CD4-positive, alpha-beta memory T cell (primary cell): ENCODE measurements around the gene C12orf43. TPM values are rescaled to one million over a fixed set of nuclear protein-coding genes. Genes with fewer than 3 reads are reported as not detected.

Experiments used
- CTCF ChIA-PET: fragments of 350-600 bp; sonication (Branson Sonifier 250); formaldehyde crosslinking; loops from one replicate; lab custom pipeline; 2021; ENCODE audit warnings: inconsistent platforms; ENCODE audit not compliant: partially characterized antibody; lab: Charles Lee
- POLR2A ChIA-PET: fragments of 350-600 bp; sonication (Branson Sonifier 250); formaldehyde crosslinking; loops from one replicate; lab custom pipeline; 2021; ENCODE audit not compliant: partially characterized antibody; lab: Charles Lee
- DNase-seq, 5 donors: peaks; one replicate each; pipeline versions ENCODE4 v3.0.0 to v3.0.0-alpha.2; 2020 to 2022; ENCODE audit warnings: mixed read lengths in 1 of 5
- H3K27ac ChIP-seq: one replicate; pipeline ENCODE4 v1.7.0; 2013; ENCODE audit warnings: low read depth, low read length
- H3K27me3 ChIP-seq: 2 replicates; pipeline ENCODE4 v1.7.0; 2013; ENCODE audit warnings: mild to moderate bottlenecking, low read length, moderate library complexity; ENCODE audit not compliant: insufficient read depth
- H3K36me3 ChIP-seq: 2 replicates; pipeline ENCODE4 v1.7.0; 2013; ENCODE audit warnings: mild to moderate bottlenecking, low read length, moderate library complexity; ENCODE audit not compliant: insufficient read depth
- H3K4me1 ChIP-seq: 2 replicates; pipeline ENCODE4 v1.7.0; 2013; ENCODE audit warnings: mild to moderate bottlenecking, low read length, moderate library complexity; ENCODE audit not compliant: insufficient read depth
- H3K4me3 ChIP-seq, 2 donors: one replicate each; pipeline ENCODE4 v1.7.0; 2013; ENCODE audit warnings: low read length in 2 of 2, mild to moderate bottlenecking in 1 of 2
- H3K9me3 ChIP-seq, 2 donors: one replicate each; pipeline ENCODE4 v1.7.0; 2013; ENCODE audit warnings: low read length in 2 of 2, control low read depth in 1 of 2; ENCODE audit not compliant: control insufficient read depth in 1 of 2
- H3K27ac Mint-ChIP-seq, 7 donors: one replicate each; pipeline ENCODE4 v1.8.0; 2020 to 2021; ENCODE audit warnings: mixed read lengths in 7 of 7, mild to moderate bottlenecking in 6 of 7, inconsistent platforms in 3 of 7, moderate library complexity in 3 of 7
- H3K27me3 Mint-ChIP-seq, 2 donors: one replicate each; pipeline ENCODE4 v1.8.0; 2020 to 2021; ENCODE audit warnings: mixed read lengths in 2 of 2
- H3K36me3 Mint-ChIP-seq, 2 donors: one replicate each; pipeline ENCODE4 v1.8.0; 2020 to 2021; ENCODE audit warnings: mixed read lengths in 2 of 2, inconsistent platforms in 1 of 2, mild to moderate bottlenecking in 1 of 2
- H3K4me1 Mint-ChIP-seq, 4 donors: one replicate each; pipeline ENCODE4 v1.8.0; 2020 to 2021; ENCODE audit warnings: mixed read lengths in 4 of 4, mild to moderate bottlenecking in 1 of 4
- H3K4me3 Mint-ChIP-seq, 8 donors: one replicate each; pipeline ENCODE4 v1.8.0; 2020 to 2021; ENCODE audit warnings: mixed read lengths in 8 of 8, mild to moderate bottlenecking in 7 of 8, moderate library complexity in 6 of 8, inconsistent platforms in 3 of 8
- H3K9me3 Mint-ChIP-seq, 8 donors: one replicate each; pipeline ENCODE4 v1.8.0; 2020 to 2021; ENCODE audit warnings: mixed read lengths in 8 of 8, mild to moderate bottlenecking in 5 of 8, inconsistent platforms in 3 of 8, moderate library complexity in 1 of 8
- intact Hi-C: fragments of 100-400 bp; cut with micrococcal nuclease; formaldehyde crosslinking; loops from one replicate; pipeline ENCODE4 v1.15.1; 2023
- polyA plus RNA-seq, 2 donors: library from polyadenylated mRNA; unstranded; fragments of 300-500 nt; fragmentation: Illumina TruSeq; gene quantifications; one replicate each; pipeline ENCODE4 v1.2.3, GENCODE V29; 2021
- total RNA-seq, 2 experiments: library from RNA; stranded (reverse); gene quantifications; one replicate each; pipeline ENCODE4 v1.2.3, GENCODE V29; 2021

Gene C12orf43
- total and polyA plus RNA-seq, 4 experiments from 2014 or later = 13.8 to 17.6 (median 15.8) TPM

DNA sequence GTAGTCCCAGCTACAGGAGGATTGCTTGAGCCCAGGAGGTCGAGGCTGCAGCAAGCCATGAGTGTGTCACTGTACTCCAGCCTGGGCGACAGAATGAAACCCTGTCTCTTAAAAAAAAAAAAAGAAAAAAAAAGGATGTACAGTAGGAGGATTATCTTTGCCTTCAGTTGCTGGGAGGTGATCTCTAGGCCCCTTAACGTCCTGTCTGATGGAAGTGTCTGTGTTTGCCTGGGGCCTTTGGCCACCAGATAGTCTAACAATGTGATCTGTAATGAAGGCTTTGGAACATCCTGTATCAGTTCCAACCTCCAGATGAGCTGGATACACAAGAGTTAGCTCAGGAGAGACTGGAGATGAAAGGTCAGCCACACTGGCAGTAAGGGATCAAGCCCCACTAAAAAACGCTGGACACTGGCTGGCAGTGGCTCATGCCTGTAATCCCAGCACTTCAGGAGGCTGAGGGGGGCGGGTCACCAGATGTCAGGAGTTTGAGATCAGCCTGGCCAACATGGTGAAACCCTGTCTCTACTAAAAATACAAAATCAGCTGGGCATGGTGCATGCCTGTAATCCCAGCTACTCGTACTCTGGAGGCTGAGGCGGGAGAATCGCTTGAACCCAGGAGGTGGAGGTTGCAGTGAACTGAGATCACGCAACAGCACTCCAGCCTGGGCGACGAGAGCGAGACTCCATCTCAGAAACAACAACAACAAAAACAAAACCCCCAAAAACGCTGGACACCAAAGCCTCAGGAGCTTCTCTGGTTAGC is 57.0 kb downstream of the C12orf43 start:
- Histone ChIP-seq H3K4me3 (no peak overlapping the region), H3K4me1 (peaks cover 14% of the 10 kb centered on the region), H3K27me3 (no peaks in the 10 kb centered on the region), H3K27ac (no peak overlapping the region), H3K9me3 (no peaks in the 10 kb centered on the region), H3K36me3 (no peaks in the 10 kb centered on the region)
- POLR2A ChIA-PET = interaction anchor here (0.7 kb wide), 1 partner anchor 87 kb away, joined by 3 read pairs; no protein-coding TSS in a partner anchor
- Mint-ChIP-seq H3K27ac (peak overlapping the region; percentile 76 to 87 (median 82)), H3K9me3 (no peaks in the 10 kb centered on the region), H3K27me3 (peaks cover 0 to 2% of the 10 kb centered on the region in 2 donors), H3K4me3 (peak overlapping the region in 7 of 8 donors; percentile 42 to 75 (median 67)), H3K4me1 (peaks cover 7 to 24% (median 11%) of the 10 kb centered on the region in 4 donors), H3K36me3 (no peaks in the 10 kb centered on the region)
- CTCF ChIA-PET = interaction anchor here (2.1 kb wide), 1 partner anchor 13 kb away, joined by 11 read pairs; no protein-coding TSS in a partner anchor
- no peak for DNase-seq
- intact Hi-C loops = loop anchor here (10.0 kb wide), 1 partner anchor 1336 kb away; no protein-coding TSS in a partner anchor

DNA sequence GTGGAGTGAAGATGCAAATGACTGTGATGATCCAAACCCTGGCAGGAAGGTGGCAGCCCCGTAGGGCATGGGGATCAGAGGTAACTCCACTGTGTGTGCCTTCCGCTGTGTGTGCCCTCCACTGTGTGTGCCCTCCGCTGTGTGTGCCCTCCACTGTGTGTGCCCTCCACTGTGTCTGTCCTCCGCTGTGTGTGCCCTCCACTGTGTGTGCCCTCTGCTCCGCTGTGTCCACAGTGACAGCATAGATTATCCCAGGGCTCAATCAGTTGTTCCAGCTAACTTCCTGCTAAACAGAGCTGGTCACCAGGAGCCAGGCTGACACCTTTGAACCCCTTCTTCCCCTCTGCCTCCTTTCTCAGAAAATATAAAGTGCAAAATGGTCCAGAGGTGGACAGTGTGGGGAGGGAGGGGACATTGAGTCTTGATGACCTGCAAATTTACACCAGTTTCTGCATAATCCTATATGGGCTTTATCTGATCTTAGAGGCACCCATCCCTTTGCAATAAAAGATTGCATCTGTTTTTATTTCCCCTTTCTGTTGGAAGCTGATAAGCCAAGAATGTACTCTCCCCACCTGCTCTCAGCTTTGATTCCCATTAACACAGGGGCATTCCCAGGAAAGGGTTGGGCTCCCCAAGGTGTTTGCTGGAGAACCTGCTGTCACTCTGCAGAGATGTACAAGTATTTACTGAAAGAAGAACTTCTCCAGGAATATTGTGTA is 59.5 kb downstream of the C12orf43 start:
- Histone ChIP-seq H3K36me3 (no peaks in the 10 kb centered on the region), H3K9me3 (no peaks in the 10 kb centered on the region), H3K27ac (no peak overlapping the region), H3K4me3 (no peak overlapping the region), H3K4me1 (peaks cover 14% of the 10 kb centered on the region), H3K27me3 (no peaks in the 10 kb centered on the region)
- Mint-ChIP-seq H3K4me3 (no peak overlapping the region), H3K27ac (no peak overlapping the region), H3K9me3 (no peaks in the 10 kb centered on the region), H3K4me1 (peaks cover 7 to 18% (median 11%) of the 10 kb centered on the region in 4 donors), H3K36me3 (no peaks in the 10 kb centered on the region), H3K27me3 (peaks cover 0 to 2% of the 10 kb centered on the region in 2 donors)
- ChIA-PET POLR2A (interaction anchor here (0.6 kb wide), 1 partner anchor 70 kb away, joined by 3 read pairs; no protein-coding TSS in a partner anchor), CTCF (no interaction called here)
- intact Hi-C loops = loop anchor here (10.0 kb wide), 1 partner anchor 1338 kb away; no protein-coding TSS in a partner anchor
- no peak for DNase-seq

DNA sequence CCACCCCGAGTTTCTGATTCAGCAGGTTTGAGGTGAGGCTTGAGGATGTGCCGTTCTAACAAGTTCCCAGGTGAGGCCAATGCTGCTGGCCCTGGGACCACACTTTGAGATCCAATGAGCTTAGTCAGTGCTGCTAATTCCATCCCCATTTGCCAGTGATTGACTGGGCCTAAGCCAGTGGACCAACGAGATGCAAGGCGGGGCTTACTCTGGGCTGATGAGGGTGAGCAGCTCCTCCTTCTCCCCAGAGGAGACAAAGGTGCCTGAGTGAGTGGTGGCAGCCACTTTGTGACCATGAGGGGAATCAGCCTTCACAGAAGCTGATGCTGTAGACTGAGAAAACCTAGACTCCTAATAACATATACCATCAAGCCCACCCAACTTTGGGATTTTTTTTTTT is 61.1 kb downstream of the C12orf43 start:
- POLR2A ChIA-PET = no interaction called here
- CTCF ChIA-PET = interaction anchor here (0.9 kb wide), 1 partner anchor 308 kb away, joined by 3 read pairs; no protein-coding TSS in a partner anchor
- no peak overlapping the region for H3K4me3 Mint-ChIP-seq

DNA sequence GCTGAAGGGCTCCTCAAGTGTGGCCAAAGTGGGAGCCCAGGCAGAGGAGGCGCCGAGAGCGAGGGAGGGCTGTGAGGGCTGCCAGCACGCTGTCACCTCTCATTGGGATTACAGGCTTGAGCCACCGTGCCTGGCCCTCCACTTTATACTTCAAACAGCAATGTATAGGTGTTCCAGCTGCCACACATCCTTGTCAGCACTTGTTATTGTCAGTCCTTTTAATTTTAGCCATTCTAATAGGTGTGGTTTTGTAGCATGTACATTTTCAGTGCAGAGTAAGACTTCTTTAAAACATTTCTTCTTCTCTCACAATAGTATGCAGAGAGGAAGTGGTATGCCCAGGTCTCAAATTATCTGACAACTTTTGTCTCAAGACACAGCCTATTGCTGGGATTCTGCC is 65.5 kb downstream of the C12orf43 start:
- Histone ChIP-seq H3K4me1 (no peaks in the 10 kb centered on the region), H3K27me3 (no peaks in the 10 kb centered on the region), H3K9me3 (no peaks in the 10 kb centered on the region), H3K27ac (no peak overlapping the region), H3K4me3 (no peak overlapping the region), H3K36me3 (no peaks in the 10 kb centered on the region)
- no peak overlapping the region for H3K27ac Mint-ChIP-seq
- CTCF ChIA-PET = no interaction called here
- H3K9me3 Mint-ChIP-seq = no peaks in the 10 kb centered on the region
- H3K36me3 Mint-ChIP-seq = no peaks in the 10 kb centered on the region
- intact Hi-C loops = loop anchor here (10.0 kb wide), 1 partner anchor 1344 kb away; no protein-coding TSS in a partner anchor
- H3K4me1 Mint-ChIP-seq = no peaks in the 10 kb centered on the region
- no peaks in the 10 kb centered on the region for H3K27me3 Mint-ChIP-seq
- DNase-seq = no peak
- H3K4me3 Mint-ChIP-seq = no peak overlapping the region
- POLR2A ChIA-PET = no interaction called here

More for the DNA sequence above, 61.1 kb downstream of the C12orf43 start:
- peaks cover 0 to 2% of the 10 kb centered on the region in 2 donors for H3K27me3 Mint-ChIP-seq
- H3K27ac ChIP-seq = no peak overlapping the region
- H3K9me3 ChIP-seq = no peaks in the 10 kb centered on the region
- H3K4me1 ChIP-seq = peaks cover 13% of the 10 kb centered on the region
- no peak overlapping the region for H3K4me3 ChIP-seq
- H3K27ac Mint-ChIP-seq = no peak overlapping the region
- H3K36me3 Mint-ChIP-seq = no peaks in the 10 kb centered on the region
- no peaks in the 10 kb centered on the region for H3K9me3 Mint-ChIP-seq
- H3K36me3 ChIP-seq = no peaks in the 10 kb centered on the region
- no peaks in the 10 kb centered on the region for H3K27me3 ChIP-seq
- intact Hi-C loops = loop anchor here (10.0 kb wide), 1 partner anchor 1340 kb away; no protein-coding TSS in a partner anchor
- DNase-seq = no peak
- peaks cover 6 to 14% (median 10%) of the 10 kb centered on the region in 4 donors for H3K4me1 Mint-ChIP-seq

Other genes starting within 250 kb of the C12orf43 start
- gene SPPL3, start 112.1 kb downstream of the C12orf43 start, total RNA-seq = 10 to 100 TPM; 45.0 to 49.4 TPM
- 10 to 100 TPM in 1 of 2 donors, 1 to 10 TPM in 1; 7.4 to 44.5 TPM for gene SPPL3, start 112.1 kb downstream of the C12orf43 start, polyA plus RNA-seq
- gene HNF1A, start 37.9 kb downstream of the C12orf43 start, total RNA-seq = not detected
- not detected for gene HNF1A, start 37.9 kb downstream of the C12orf43 start, polyA plus RNA-seq
- gene OASL, start 22.8 kb upstream of the C12orf43 start, total RNA-seq = 1 to 10 TPM; 7.2 to 9.7 TPM
- 1 to 10 TPM; 5.6 to 9.8 TPM for gene OASL, start 22.8 kb upstream of the C12orf43 start, polyA plus RNA-seq
- gene P2RX7, start 116.4 kb upstream of the C12orf43 start, total RNA-seq = 1 to 10 TPM; 7.0 to 7.3 TPM
- gene P2RX7, start 116.4 kb upstream of the C12orf43 start, polyA plus RNA-seq = 1 to 10 TPM; 3.8 to 8.6 TPM
- gene P2RX4, start 193.6 kb upstream of the C12orf43 start, total RNA-seq = 10 to 100 TPM; 48.3 to 57.1 TPM
- gene P2RX4, start 193.6 kb upstream of the C12orf43 start, polyA plus RNA-seq = 10 to 100 TPM; 35.4 to 66.0 TPM